CD4-positive, alpha-beta T cell treated with Interleukin-1 beta for 1 hour (primary cell): ENCODE results near the gene TLE2.
"Not testable (repeated sequence)": the region's sequence is repeated elsewhere in the genome, so short reads cannot be mapped to it uniquely, and the experiment has no call there.

Source experiments
- DNase-seq, 2 donors: peaks; one replicate each; pipeline ENCODE4 v3.0.0-alpha.2; 2020 to 2022

The TLE2 gene

GRCh38 chr19:3055741-3056416, 26.8 kb upstream of the TLE2 start:
- DNase-seq = no peak

GRCh38 chr19:3054972-3055740, 26.1 kb upstream of the TLE2 start:
- DNase-seq = no peak

- DNase-seq = no peak
Measured at GRCh38 chr19:3054265-3054971, 25.3 kb upstream of the TLE2 start.

- no peak for DNase-seq
Measured at GRCh38 chr19:3053780-3054179, 24.7 kb upstream of the TLE2 start.

GRCh38 chr19:3053218-3053621, 24.1 kb upstream of the TLE2 start:
- DNase-seq = no peak

- DNase-seq = not testable (repeated sequence)
Measured at GRCh38 chr19:3050016-3050415, 20.9 kb upstream of the TLE2 start.

- no peak for DNase-seq
Measured at GRCh38 chr19:3049089-3049488, 20.0 kb upstream of the TLE2 start.

GRCh38 chr19:3048190-3048533, 19.1 kb upstream of the TLE2 start:
- DNase-seq = no peak

GRCh38 chr19:3047496-3048189, 18.6 kb upstream of the TLE2 start:
- DNase-seq = peak; percentile 71 to 75

- peak in 1 of 2 donors; percentile 39 for DNase-seq
Measured at GRCh38 chr19:3046698-3047495, 17.8 kb upstream of the TLE2 start.

- no peak for DNase-seq
Measured at GRCh38 chr19:3045885-3046697, 17.0 kb upstream of the TLE2 start.

GRCh38 chr19:3045191-3045590, 16.1 kb upstream of the TLE2 start:
- DNase-seq = no peak

GRCh38 chr19:3042621-3043267, 13.7 kb upstream of the TLE2 start:
- DNase-seq = no peak

GRCh38 chr19:3041761-3042620, 12.9 kb upstream of the TLE2 start:
- DNase-seq = no peak

- DNase-seq = no peak
Measured at GRCh38 chr19:3041327-3041726, 12.2 kb upstream of the TLE2 start.

- no peak for DNase-seq
Measured at GRCh38 chr19:3039641-3040077, 10.6 kb upstream of the TLE2 start.

- DNase-seq = no peak
Measured at GRCh38 chr19:3039125-3039524, 10.0 kb upstream of the TLE2 start.

GRCh38 chr19:3038214-3038613, 9.1 kb upstream of the TLE2 start:
- no peak for DNase-seq

GRCh38 chr19:3036977-3037544, 8.0 kb upstream of the TLE2 start:
- not testable (repeated sequence) for DNase-seq
